Trophoblast cell (in vitro differentiated cells and primary cell): Measurements from ENCODE around the gene DOP1A.

ENCODE experiments used
- DNase-seq, 2 donors: peaks; one replicate each; pipeline ENCODE4 v3.0.0-alpha.2; 2016
- H2AFZ ChIP-seq: 2 replicates; pipeline ENCODE4 v1.6.1; 2013; ENCODE audit warnings: low read length, moderate library complexity, mild to moderate bottlenecking; ENCODE audit not compliant: insufficient read depth, poor library complexity
- H2AK5ac ChIP-seq: 2 replicates; pipeline ENCODE4 v1.6.1; 2013; ENCODE audit warnings: mild to moderate bottlenecking, low read length
- H2BK120ac ChIP-seq: 2 replicates; pipeline ENCODE4 v1.6.1; 2013; ENCODE audit warnings: low read length, mild to moderate bottlenecking, moderate library complexity; ENCODE audit not compliant: insufficient read depth, poor library complexity
- H2BK12ac ChIP-seq: 2 replicates; pipeline ENCODE4 v1.6.1; 2013; ENCODE audit warnings: mild to moderate bottlenecking, low read length, moderate library complexity
- H2BK5ac ChIP-seq: 2 replicates; pipeline ENCODE4 v1.6.1; 2013; ENCODE audit warnings: low read length, low read depth, moderate library complexity, mild to moderate bottlenecking; ENCODE audit not compliant: poor library complexity
- H3K14ac ChIP-seq: 2 replicates; pipeline ENCODE4 v1.6.1; 2013; ENCODE audit warnings: mild to moderate bottlenecking, low read length
- H3K18ac ChIP-seq: 2 replicates; pipeline ENCODE4 v1.6.1; 2013; ENCODE audit warnings: mild to moderate bottlenecking, low read length
- H3K23ac ChIP-seq: 2 replicates; pipeline ENCODE4 v1.6.1; 2013; ENCODE audit warnings: low read length
- H3K27ac ChIP-seq: 2 replicates; pipeline ENCODE4 v1.5.1; 2013; ENCODE audit warnings: low read depth, mild to moderate bottlenecking, inconsistent platforms, low read length, moderate library complexity
- H3K27me3 ChIP-seq: 2 replicates; pipeline ENCODE4 v1.6.1; 2013; ENCODE audit warnings: inconsistent platforms, mild to moderate bottlenecking, low read length, moderate library complexity; ENCODE audit not compliant: insufficient read depth
- H3K36me3 ChIP-seq, 2 experiments: 1 replicate in 1 of 2; 2 replicates in 1 of 2; pipeline ENCODE4 v1.6.1; 2013; ENCODE audit warnings: low read length in 2 of 2, mild to moderate bottlenecking in 2 of 2, moderate library complexity in 1 of 2; ENCODE audit not compliant: insufficient read depth in 2 of 2, control insufficient read depth in 1 of 2
- H3K4ac ChIP-seq: 2 replicates; pipeline ENCODE4 v1.6.1; 2013; ENCODE audit warnings: low read depth, mild to moderate bottlenecking, low read length, moderate library complexity
- H3K4me1 ChIP-seq, 2 experiments: 1 replicate in 1 of 2; 2 replicates in 1 of 2; pipeline ENCODE4 v1.6.1; 2013; ENCODE audit warnings: low read length in 2 of 2, mild to moderate bottlenecking in 2 of 2, moderate library complexity in 1 of 2; ENCODE audit not compliant: insufficient read depth in 2 of 2, control insufficient read depth in 1 of 2
- H3K4me2 ChIP-seq: 2 replicates; pipeline ENCODE4 v1.6.1; 2013; ENCODE audit warnings: inconsistent platforms, mild to moderate bottlenecking, low read length, moderate library complexity
- H3K4me3 ChIP-seq: 2 replicates; pipeline ENCODE4 v1.5.1; 2013; ENCODE audit warnings: mild to moderate bottlenecking, low read depth, low read length, inconsistent platforms
- H3K79me1 ChIP-seq: one replicate; pipeline ENCODE4 v1.6.1; 2013; ENCODE audit warnings: low read length
- H3K79me2 ChIP-seq: 2 replicates; pipeline ENCODE4 v1.6.1; 2013; ENCODE audit warnings: low read length, mild to moderate bottlenecking; ENCODE audit not compliant: control insufficient read depth, insufficient read depth, poor library complexity
- H3K9ac ChIP-seq: 2 replicates; pipeline ENCODE4 v1.6.1; 2013; ENCODE audit warnings: mild to moderate bottlenecking, low read length
- H3K9me3 ChIP-seq: 2 replicates; pipeline ENCODE4 v1.6.1; 2013; ENCODE audit warnings: low read depth, mild to moderate bottlenecking, control low read depth, inconsistent platforms, low read length; ENCODE audit not compliant: insufficient read depth
- H4K12ac ChIP-seq: 2 replicates; pipeline ENCODE4 v1.6.1; 2013; ENCODE audit warnings: low read depth, mild to moderate bottlenecking, low read length, moderate library complexity
- H4K8ac ChIP-seq: 2 replicates; pipeline ENCODE4 v1.6.1; 2013; ENCODE audit warnings: low read depth, mild to moderate bottlenecking, low read length, moderate library complexity
- H4K91ac ChIP-seq: one replicate; pipeline ENCODE4 v1.6.1; 2013; ENCODE audit warnings: low read depth, mild to moderate bottlenecking, low read length, moderate library complexity
- WGBS: extraction: QIAGEN DNeasy Blood & Tissue Kit; methylation state at CpG from one replicate; pipeline ENCODE4 v1.1.7; 2013; ENCODE audit warnings: missing lambda C conversion rate; ENCODE audit not compliant: insufficient read length, insufficient coverage; ENCODE audit errors: extremely low coverage; 5-methylcytosine and 5-hydroxymethylcytosine counted together

DOP1A gene

DNA sequence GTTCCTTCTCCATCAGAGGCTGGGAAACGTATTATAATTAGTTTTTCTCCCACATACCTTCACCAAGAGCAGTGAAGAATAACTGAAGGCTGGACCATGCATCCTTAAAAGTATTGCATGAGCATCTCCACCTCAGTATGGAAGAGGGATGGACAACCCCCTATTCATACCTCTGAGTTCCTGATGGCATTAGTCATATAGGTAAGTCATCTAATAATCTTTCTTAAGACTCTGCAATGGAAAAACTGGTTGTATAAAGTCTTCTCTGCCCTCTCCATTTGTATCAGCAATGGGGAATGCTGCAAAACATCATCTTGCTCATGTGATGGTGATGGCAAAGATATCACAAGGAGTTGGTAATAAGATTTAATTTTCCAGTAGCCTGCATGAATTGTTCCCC, 101.1 kb downstream of the DOP1A start:
- Histone ChIP-seq H3K9ac (no peak overlapping the region), H2BK120ac (no peak overlapping the region), H2AFZ (no peak overlapping the region), H3K27ac (no peak overlapping the region), H2AK5ac (no peak overlapping the region), H3K79me1 (no peaks in the 10 kb centered on the region), H3K27me3 (no peaks in the 10 kb centered on the region), H3K9me3 (no peaks in the 10 kb centered on the region), H3K23ac (no peak overlapping the region), H3K4me2 (no peak overlapping the region), H3K4me3 (no peak overlapping the region), H3K79me2 (no peaks in the 10 kb centered on the region), H2BK5ac (no peak overlapping the region), H3K14ac (no peak overlapping the region), H4K91ac (no peak overlapping the region), H3K18ac (no peak overlapping the region), H3K4ac (no peak overlapping the region), H4K12ac (no peak overlapping the region), H3K4me1 (no peaks in the 10 kb centered on the region), H2BK12ac (no peak overlapping the region), H3K36me3 (peaks cover 21 to 47% of the 10 kb centered on the region in 2 experiments), H4K8ac (no peak overlapping the region)
- peak; percentile 13 for DNase-seq
- WGBS = no CpG with 5 or more reads among the region's 1 CpG

- Histone ChIP-seq H3K4me3 (no peak overlapping the region), H2BK12ac (no peak overlapping the region), H3K9ac (no peak overlapping the region), H2AFZ (no peak overlapping the region), H3K23ac (no peak overlapping the region), H4K91ac (no peak overlapping the region), H3K4ac (no peak overlapping the region), H3K18ac (no peak overlapping the region), H3K14ac (no peak overlapping the region), H3K4me2 (no peak overlapping the region), H3K27me3 (no peaks in the 10 kb centered on the region), H2BK5ac (no peak overlapping the region), H2AK5ac (no peak overlapping the region), H3K36me3 (peaks cover 25 to 49% of the 10 kb centered on the region in 2 experiments), H3K79me1 (no peaks in the 10 kb centered on the region), H2BK120ac (no peak overlapping the region), H3K9me3 (no peaks in the 10 kb centered on the region), H3K4me1 (no peaks in the 10 kb centered on the region), H3K79me2 (no peaks in the 10 kb centered on the region), H4K12ac (no peak overlapping the region), H4K8ac (no peak overlapping the region), H3K27ac (no peak overlapping the region)
- DNase-seq = no peak
Measured at GRCh38 chr6:83169106-83169505, 101.6 kb downstream of the DOP1A start.

DNA sequence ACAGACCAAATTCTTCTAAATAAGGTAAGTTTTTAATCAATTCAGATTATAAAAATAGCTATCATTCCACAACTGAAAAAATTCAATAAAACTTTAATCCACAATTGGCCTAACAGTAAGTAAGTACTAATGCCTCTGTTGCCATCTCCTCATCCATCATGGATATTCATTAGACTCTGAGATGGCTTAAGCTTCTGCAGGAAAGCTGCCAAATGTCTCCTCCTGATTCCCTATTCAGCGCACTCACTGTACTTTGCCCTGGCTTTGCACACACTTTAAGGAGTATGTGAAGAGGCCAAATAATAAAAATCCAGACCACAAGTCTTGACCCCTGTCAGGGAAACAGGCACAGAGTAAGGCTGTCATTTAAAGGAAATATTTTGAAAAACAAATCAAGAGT, 102.0 kb downstream of the DOP1A start:
- H4K91ac ChIP-seq = no peak overlapping the region

GRCh38 chr6:83176246-83176645, 108.8 kb downstream of the DOP1A start:
- no peak overlapping the region for H2BK12ac ChIP-seq
- no peak overlapping the region for H2BK120ac ChIP-seq
- H3K79me2 ChIP-seq = no peaks in the 10 kb centered on the region
- no peaks in the 10 kb centered on the region for H3K79me1 ChIP-seq
- H4K8ac ChIP-seq = no peak overlapping the region
- H3K27me3 ChIP-seq = no peaks in the 10 kb centered on the region
- H4K12ac ChIP-seq = no peak overlapping the region
- no peak overlapping the region for H3K18ac ChIP-seq
- no peak overlapping the region for H3K14ac ChIP-seq
- H3K4me2 ChIP-seq = no peak overlapping the region
- peaks cover 16 to 34% of the 10 kb centered on the region in 2 experiments for H3K36me3 ChIP-seq
- H2BK5ac ChIP-seq = no peak overlapping the region
- DNase-seq = no peak
- no peaks in the 10 kb centered on the region for H3K4me1 ChIP-seq
- no peak overlapping the region for H3K23ac ChIP-seq
- no peaks in the 10 kb centered on the region for H3K9me3 ChIP-seq
- H2AK5ac ChIP-seq = no peak overlapping the region
- no peak overlapping the region for H3K27ac ChIP-seq
- H3K4ac ChIP-seq = no peak overlapping the region
- no peak overlapping the region for H2AFZ ChIP-seq
- WGBS = no CpG with 5 or more reads among the region's 4 CpGs
- no peak overlapping the region for H4K91ac ChIP-seq
- H3K9ac ChIP-seq = no peak overlapping the region
- H3K4me3 ChIP-seq = no peak overlapping the region

More for the DNA sequence above, 102.0 kb downstream of the DOP1A start:
- H4K8ac ChIP-seq = no peak overlapping the region
- no peak overlapping the region for H3K27ac ChIP-seq
- H2BK12ac ChIP-seq = no peak overlapping the region
- no peak overlapping the region for H3K9ac ChIP-seq
- no peak overlapping the region for H4K12ac ChIP-seq
- no peaks in the 10 kb centered on the region for H3K79me2 ChIP-seq
- peaks cover 25 to 49% of the 10 kb centered on the region in 2 experiments for H3K36me3 ChIP-seq
- DNase-seq = no peak
- no peak overlapping the region for H3K4me2 ChIP-seq
- no CpG with 5 or more reads among the region's 1 CpG for WGBS
- no peak overlapping the region for H2BK120ac ChIP-seq
- H2AK5ac ChIP-seq = no peak overlapping the region
- H2BK5ac ChIP-seq = no peak overlapping the region
- no peak overlapping the region for H3K4me3 ChIP-seq
- no peaks in the 10 kb centered on the region for H3K79me1 ChIP-seq
- no peaks in the 10 kb centered on the region for H3K9me3 ChIP-seq
- no peak overlapping the region for H3K14ac ChIP-seq
- no peaks in the 10 kb centered on the region for H3K27me3 ChIP-seq
- H3K23ac ChIP-seq = no peak overlapping the region
- no peak overlapping the region for H2AFZ ChIP-seq
- no peak overlapping the region for H3K4ac ChIP-seq
- no peaks in the 10 kb centered on the region for H3K4me1 ChIP-seq
- no peak overlapping the region for H3K18ac ChIP-seq
